HG02970 (cell line): ENCODE measurements around the gene LNP1.
"Not testable (repeated sequence)": the region's sequence is repeated elsewhere in the genome, so short reads cannot be mapped to it uniquely, and the experiment has no call there.

ENCODE experiments used
- ATAC-seq: cut with Tn5 transposase; IDR thresholded peaks from one replicate; pipeline ENCODE4 v1.9.1; 2021; ENCODE audit warnings: mild to moderate bottlenecking, moderate library complexity, moderate number of reproducible peaks; ENCODE audit not compliant: unreplicated experiment, low FRiP score

Gene LNP1

GRCh38 chr3:100468676-100469075 is 67.3 kb downstream of the LNP1 start:
- ATAC-seq = no peak

GRCh38 chr3:100470951-100471350 is 69.6 kb downstream of the LNP1 start:
- no peak for ATAC-seq

- no peak for ATAC-seq
Measured at GRCh38 chr3:100471444-100471843, 70.1 kb downstream of the LNP1 start.

- ATAC-seq = not testable (repeated sequence)
Measured at GRCh38 chr3:100477851-100478360, 76.6 kb downstream of the LNP1 start.

- not testable (repeated sequence) for ATAC-seq
Measured at GRCh38 chr3:100478521-100478920, 77.2 kb downstream of the LNP1 start.

GRCh38 chr3:100480081-100480480 is 78.7 kb downstream of the LNP1 start:
- ATAC-seq = no peak

GRCh38 chr3:100482176-100482575 is 80.8 kb downstream of the LNP1 start:
- ATAC-seq = no peak

GRCh38 chr3:100483529-100483928 is 82.2 kb downstream of the LNP1 start:
- no peak for ATAC-seq

GRCh38 chr3:100486808-100487207 is 85.5 kb downstream of the LNP1 start:
- no peak for ATAC-seq

GRCh38 chr3:100489118-100489517 is 87.8 kb downstream of the LNP1 start:
- no peak for ATAC-seq

- ATAC-seq = peak; percentile 99
Measured at GRCh38 chr3:100492059-100493006, 91.0 kb downstream of the LNP1 start, which contains the start of gene TMEM45A. TSS of gene TMEM45A (plus strand) at chr3:100492619. CDS start at chr3:100555212, 62,593 bp downstream.

GRCh38 chr3:100496711-100497261 is 95.4 kb downstream of the LNP1 start:
- ATAC-seq = no peak

GRCh38 chr3:100499651-100500050 is 98.3 kb downstream of the LNP1 start:
- no peak for ATAC-seq

- ATAC-seq = no peak
Measured at GRCh38 chr3:100500320-100500880, 99.1 kb downstream of the LNP1 start.

GRCh38 chr3:100503448-100503847 is 102.1 kb downstream of the LNP1 start:
- no peak for ATAC-seq
